ENCODE measurements around the gene SYT6.
A peak's percentile ranks its signal among the peaks of the same experiment; 100 is the strongest.

SYT6 gene

DNA sequence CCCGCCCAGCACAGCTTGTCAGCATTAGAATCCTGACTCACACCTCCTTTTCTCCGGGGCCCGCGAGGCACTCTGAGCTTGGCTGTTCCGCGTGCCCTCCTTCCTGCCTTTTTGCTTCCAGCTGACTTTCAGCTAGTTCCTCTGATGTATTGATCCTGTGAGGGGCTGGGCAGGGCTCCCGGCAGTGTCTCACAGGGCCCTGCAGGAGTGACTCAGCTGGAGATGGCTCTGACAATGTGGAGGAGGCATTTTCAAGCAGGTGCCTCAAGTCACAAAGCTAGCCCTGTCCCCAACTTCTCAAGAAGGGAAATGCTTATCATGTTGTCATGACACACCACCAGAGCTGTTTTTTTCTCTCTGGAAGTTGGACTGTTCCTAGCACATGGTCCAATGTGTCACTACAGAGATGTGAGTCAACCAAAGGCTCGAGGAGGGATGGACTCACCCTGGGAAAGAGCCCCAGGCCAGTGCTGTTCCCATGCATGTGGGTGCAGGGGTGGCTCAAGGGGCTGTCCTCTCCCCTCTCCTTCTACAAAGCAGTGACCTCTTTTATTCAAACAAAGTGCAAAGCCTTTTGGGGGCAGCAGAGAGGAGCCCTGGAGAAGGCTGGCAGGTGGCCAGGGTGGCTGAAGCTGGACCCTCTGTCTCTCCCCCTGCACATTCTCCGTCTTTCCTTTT, 30.6 kb downstream of the SYT6 start:
- Mint-ChIP-seq H3K27ac (peak overlapping the region in 1 of 2 donors; percentile 4), H3K4me3 (no peak overlapping the region), H3K4me1 (ENCODE audit: low read depth in 2 of 2) (peaks cover 2 to 7% of the 10 kb centered on the region in 2 donors), H3K27me3 (peaks cover 0 to 11% of the 10 kb centered on the region in 2 donors), H3K36me3 (ENCODE audit: insufficient read depth) (peaks cover 3% of the 10 kb centered on the region), H3K9me3 (no peaks in the 10 kb centered on the region)
- no peak for ATAC-seq (replicated peaks)
- no peak for DNase-seq

DNA sequence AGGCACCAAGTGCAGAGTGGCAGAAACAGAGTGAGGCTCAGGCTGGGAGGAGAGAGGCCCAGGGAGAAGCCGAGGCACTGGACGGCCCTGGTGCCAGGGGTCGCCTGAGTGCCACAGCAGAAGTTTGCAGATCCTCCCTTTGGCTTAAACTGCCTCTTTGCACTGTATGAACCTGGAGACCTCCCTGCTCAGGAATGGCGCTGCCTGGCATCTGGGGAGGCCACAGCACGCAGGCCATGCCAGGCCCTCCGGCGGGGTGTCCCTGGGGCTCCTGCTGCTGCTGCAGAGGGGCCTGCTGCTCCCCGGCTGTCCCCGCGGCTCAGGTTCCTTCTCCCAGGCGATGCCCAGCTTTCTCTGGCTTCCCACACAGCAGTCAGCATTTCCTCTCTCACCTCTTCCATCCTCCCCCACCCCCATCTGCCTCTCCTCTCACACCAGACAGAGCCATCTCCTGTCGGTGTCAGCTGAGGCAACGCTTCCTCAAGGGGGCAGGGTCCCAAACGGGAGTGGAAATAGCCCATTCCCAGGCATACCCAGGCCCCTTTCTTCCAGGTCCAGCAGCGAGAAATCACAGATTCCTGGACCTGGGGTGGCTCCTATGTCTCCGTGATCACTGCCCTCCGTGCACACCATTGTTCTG, 35.2 kb downstream of the SYT6 start:
- ATAC-seq (replicated peaks) (no peak), DNase-seq (no peak)
- Mint-ChIP-seq H3K27me3 (peaks cover 0 to 11% of the 10 kb centered on the region in 2 donors), H3K4me1 (ENCODE audit: low read depth in 2 of 2) (peaks cover 6 to 8% of the 10 kb centered on the region in 2 donors), H3K36me3 (ENCODE audit: insufficient read depth) (no peaks in the 10 kb centered on the region), H3K4me3 (no peak overlapping the region), H3K27ac (no peak overlapping the region), H3K9me3 (no peaks in the 10 kb centered on the region)

DNA sequence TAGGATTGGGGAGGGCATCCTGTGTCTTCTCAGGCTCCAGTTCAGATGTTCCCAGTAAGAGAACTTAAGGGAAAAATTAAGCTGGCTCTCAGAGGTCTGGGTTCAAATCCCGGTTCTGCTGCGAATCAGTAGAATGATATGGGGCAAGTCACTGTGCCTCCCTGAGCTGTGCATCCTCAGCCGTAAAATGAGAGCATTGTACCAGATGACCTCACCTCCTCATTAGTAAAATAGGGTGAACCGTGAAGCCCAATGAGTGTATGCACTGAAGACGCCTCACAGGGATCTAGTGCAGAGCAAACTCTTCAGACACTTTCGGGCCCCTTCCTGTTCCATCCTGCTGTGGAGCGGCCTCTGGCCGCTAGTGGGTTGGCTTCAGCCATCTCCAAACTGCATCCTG, 36.0 kb downstream of the SYT6 start:
- DNase-seq (no peak), ATAC-seq (replicated peaks) (no peak)
- Mint-ChIP-seq H3K36me3 (ENCODE audit: insufficient read depth) (no peaks in the 10 kb centered on the region), H3K27ac (no peak overlapping the region), H3K9me3 (no peaks in the 10 kb centered on the region), H3K4me1 (ENCODE audit: low read depth in 2 of 2) (peaks cover 12% of the 10 kb centered on the region in 2 donors), H3K27me3 (peaks cover 0 to 11% of the 10 kb centered on the region in 2 donors), H3K4me3 (no peak overlapping the region)

DNA sequence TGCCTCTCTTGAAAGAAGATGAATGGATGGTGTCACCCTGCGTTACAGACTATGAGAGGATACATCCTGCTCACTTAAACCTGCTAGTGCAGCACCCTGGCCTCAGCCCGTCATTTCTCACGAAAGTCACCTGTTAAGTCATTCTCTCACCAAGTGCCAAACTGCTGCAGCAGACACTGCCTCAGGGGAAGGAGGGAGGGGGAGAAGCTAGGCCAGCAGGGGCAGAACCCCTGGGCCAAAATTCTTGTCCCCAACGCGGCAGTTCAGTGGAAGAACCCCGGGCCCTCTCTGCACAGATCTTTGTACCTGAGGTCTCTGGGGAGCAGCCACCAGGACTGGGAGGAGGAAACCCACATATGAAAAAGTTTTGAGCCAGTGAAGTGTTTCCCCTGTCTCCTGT, 37.6 kb downstream of the SYT6 start:
- Mint-ChIP-seq H3K36me3 (ENCODE audit: insufficient read depth) (peaks cover 3% of the 10 kb centered on the region), H3K4me1 (ENCODE audit: low read depth in 2 of 2) (peaks cover 12 to 15% of the 10 kb centered on the region in 2 donors)

DNA sequence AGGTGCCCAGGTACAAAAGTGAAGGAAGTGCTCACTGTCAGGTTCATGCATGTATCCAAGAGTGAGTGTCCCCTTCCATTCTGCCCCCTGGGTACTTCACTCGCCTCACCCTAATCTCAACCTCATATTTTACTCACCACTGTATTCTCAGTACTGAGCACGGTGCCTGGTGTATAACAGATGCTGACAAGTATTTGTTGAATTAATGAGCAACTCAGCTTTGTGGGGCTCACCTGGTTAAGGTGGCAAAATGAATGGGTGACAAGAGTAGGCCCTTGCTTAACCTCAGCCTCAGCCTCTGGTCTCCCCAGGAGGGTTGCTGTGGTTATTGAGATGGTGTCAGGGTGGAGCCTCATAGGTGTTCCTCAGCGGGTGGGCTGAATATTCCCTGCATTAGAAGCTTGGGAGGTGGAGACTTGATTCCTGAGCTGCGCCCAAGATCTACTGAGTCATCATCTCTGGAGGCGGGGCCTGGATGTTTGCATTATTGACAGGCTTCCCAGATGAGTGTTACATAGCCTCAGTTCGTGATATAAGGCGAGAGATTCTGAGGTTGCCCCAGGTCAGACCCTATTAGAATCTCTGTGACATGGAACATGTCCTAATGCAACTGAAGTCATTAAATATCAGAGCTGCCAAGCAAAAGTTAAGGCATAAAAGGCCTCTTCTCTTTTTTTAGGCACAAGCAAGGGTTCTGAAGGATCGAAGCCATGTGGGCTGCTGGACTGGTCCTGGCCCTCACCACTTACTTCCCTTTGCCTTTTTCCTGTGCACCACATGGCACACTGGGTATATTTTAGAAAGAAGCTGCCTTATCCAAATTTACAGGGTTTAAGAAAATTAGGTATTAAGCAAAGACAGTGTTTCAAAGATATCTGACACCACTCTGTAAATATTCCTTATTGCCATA, 39.2 kb downstream of the SYT6 start:
- DNase-seq (no peak), ATAC-seq (replicated peaks) (no peak)
- H3K4me3 Mint-ChIP-seq, result no peak overlapping the region
- peak overlapping the region; percentile 64 to 74 for H3K27ac Mint-ChIP-seq
- H3K36me3 Mint-ChIP-seq (ENCODE audit: insufficient read depth), result peaks cover 3% of the 10 kb centered on the region
- H3K9me3 Mint-ChIP-seq, result no peaks in the 10 kb centered on the region
- H3K27me3 Mint-ChIP-seq, result peaks cover 0 to 11% of the 10 kb centered on the region in 2 donors
- peaks cover 12 to 15% of the 10 kb centered on the region in 2 donors for H3K4me1 Mint-ChIP-seq (ENCODE audit: low read depth in 2 of 2)

More for the DNA sequence above, 37.6 kb downstream of the SYT6 start:
- Mint-ChIP-seq H3K27ac (peak overlapping the region in 1 of 2 donors; percentile 41), H3K4me3 (no peak overlapping the region), H3K9me3 (no peaks in the 10 kb centered on the region), H3K27me3 (peaks cover 0 to 11% of the 10 kb centered on the region in 2 donors)
- DNase-seq, result no peak
- ATAC-seq (replicated peaks), result no peak

DNA sequence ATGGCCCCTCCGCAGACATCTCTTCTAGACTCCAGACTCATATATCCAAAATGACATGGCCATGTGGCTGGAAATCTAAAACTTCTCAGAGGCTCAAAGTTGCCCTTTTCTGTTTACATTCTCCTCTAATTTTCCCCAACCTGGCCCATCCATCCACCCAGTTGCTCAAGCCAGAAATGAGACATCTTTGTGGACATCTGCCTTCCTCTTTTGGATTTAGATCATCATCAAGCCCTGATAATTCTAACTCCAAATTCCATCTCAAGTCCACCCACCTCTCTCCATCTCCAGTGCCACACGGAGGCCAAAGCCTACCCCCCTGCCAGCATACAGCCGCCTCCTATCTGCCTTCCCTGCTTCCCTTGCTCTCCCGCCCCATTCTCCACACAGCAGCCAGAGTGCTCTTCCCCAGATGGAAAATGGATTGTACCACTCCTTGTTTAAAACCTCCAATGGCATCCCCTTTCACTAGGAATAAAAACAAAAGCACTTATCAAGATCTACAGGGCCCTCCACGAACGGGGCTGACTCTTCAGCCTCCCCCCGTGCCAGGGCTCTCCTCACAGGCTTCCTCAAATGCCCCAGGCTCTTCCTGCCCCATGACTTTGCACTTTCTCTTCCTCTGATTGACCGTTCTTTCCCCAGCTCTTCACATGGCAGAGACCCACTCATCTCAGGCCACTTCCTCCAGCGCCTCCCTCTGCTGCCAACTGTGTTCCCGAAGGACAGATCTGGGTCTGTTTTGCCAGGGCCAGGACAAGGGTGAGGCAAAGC, 40.1 kb downstream of the SYT6 start:
- no peak for DNase-seq
- H3K4me3 Mint-ChIP-seq, result no peak overlapping the region
- peaks cover 3% of the 10 kb centered on the region for H3K36me3 Mint-ChIP-seq (ENCODE audit: insufficient read depth)
- H3K27me3 Mint-ChIP-seq, result peaks cover 0 to 3% of the 10 kb centered on the region in 2 donors
- H3K27ac Mint-ChIP-seq, result peak overlapping the region; percentile 64 to 74
- H3K9me3 Mint-ChIP-seq, result no peaks in the 10 kb centered on the region
- no peak for ATAC-seq (replicated peaks)
- peaks cover 12 to 15% of the 10 kb centered on the region in 2 donors for H3K4me1 Mint-ChIP-seq (ENCODE audit: low read depth in 2 of 2)

DNA sequence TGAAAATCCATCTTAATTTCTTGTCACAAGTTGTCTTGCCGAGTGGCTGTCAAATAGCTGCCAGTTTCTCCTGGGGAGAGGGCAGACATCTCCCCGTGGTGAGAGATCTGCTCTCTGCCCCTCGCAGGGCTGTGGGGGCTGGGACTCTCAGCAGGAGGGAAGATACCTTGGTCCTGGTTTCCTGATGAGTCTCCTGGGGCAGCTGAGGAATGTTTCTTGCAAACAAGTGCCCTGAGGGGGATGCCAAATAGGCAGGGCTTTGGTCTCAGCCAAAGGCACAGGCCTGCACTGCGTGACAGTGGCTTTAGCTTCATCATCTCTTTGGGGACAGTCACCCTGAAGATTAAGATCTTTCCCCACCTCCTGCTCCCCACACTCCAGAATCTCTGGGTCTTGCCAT, 40.9 kb downstream of the SYT6 start:
- DNase-seq (no peak), ATAC-seq (replicated peaks) (no peak)
- Mint-ChIP-seq H3K27me3 (no peaks in the 10 kb centered on the region), H3K4me3 (no peak overlapping the region), H3K9me3 (no peaks in the 10 kb centered on the region), H3K36me3 (ENCODE audit: insufficient read depth) (peaks cover 3% of the 10 kb centered on the region), H3K27ac (peak overlapping the region in 1 of 2 donors; percentile 7), H3K4me1 (ENCODE audit: low read depth in 2 of 2) (peaks cover 12 to 15% of the 10 kb centered on the region in 2 donors)

DNA sequence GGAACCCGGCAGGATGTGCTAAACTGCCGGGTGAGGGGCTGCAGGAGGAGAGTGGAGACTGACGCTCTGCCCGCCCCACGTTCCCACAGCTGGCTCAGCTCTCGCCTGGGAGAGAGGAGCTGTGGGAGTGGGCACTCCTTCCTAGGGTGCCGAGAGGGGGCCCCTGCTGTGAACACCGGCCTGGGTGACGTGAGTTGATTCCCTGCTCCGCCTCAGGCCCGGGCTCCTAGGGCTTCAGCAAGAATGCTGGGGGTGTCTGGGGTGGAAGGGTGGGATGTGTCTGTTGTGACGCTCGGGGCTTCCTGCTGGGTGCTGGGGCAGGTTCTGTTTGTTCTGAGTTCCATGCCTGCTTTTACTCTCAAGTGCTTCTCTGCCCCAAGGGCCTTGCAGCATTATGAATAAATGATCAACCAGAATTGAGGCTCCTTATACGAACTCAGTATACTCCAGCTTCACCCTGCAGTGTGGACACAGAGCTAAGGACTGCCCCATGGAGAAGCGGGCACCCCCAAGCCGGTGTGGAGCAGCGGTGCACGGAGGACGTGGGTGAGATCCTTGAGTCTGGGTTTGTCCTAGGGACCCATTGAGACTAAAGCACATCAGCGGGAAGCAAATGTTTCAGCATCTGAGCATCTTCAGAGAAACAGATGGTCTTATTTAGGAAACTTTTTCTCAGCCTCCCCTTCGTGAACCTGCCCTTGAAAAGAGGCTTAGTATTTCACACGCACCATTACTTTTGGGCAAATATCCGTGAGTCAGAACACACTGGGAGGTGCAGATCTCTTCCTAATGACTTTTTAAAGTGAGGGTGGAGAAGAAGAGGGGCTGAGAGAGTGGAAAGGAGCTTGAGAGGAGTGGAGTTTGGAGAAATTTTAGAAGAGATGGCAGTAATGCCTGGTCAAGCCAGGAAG, 41.7 kb downstream of the SYT6 start:
- H3K9me3 Mint-ChIP-seq, result no peaks in the 10 kb centered on the region
- H3K36me3 Mint-ChIP-seq (ENCODE audit: insufficient read depth), result peaks cover 3% of the 10 kb centered on the region
- ATAC-seq (replicated peaks) (no peak), DNase-seq (no peak)
- H3K4me3 Mint-ChIP-seq, result no peak overlapping the region
- peaks cover 12 to 15% of the 10 kb centered on the region in 2 donors for H3K4me1 Mint-ChIP-seq (ENCODE audit: low read depth in 2 of 2)
- peak overlapping the region in 1 of 2 donors; percentile 7 for H3K27ac Mint-ChIP-seq
- no peaks in the 10 kb centered on the region for H3K27me3 Mint-ChIP-seq

DNA sequence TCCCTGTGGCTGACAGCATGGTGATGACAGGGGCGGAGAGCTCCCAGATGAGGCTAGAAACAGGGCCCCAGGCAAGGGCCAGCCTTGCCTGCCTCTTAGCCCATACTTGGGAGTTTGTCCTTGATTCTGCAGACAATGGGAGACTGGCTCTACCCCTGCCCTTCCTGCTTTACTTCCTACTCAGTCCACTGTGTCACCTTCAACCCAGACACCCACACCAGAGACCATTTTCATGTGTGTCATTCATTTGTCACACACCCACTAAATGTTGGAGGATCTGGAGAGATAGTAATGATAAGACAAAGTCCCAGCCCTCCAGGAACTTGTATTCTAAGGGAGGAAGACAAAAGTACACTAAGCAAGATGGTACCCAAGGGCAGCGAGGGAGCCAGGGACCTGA, 43.7 kb downstream of the SYT6 start:
- Mint-ChIP-seq H3K4me1 (ENCODE audit: low read depth in 2 of 2) (peaks cover 14 to 15% of the 10 kb centered on the region in 2 donors), H3K36me3 (ENCODE audit: insufficient read depth) (peaks cover 3% of the 10 kb centered on the region), H3K9me3 (no peaks in the 10 kb centered on the region), H3K27ac (peak overlapping the region; percentile 12 to 22), H3K4me3 (no peak overlapping the region), H3K27me3 (peaks cover 0 to 18% of the 10 kb centered on the region in 2 donors)
- DNase-seq, result no peak
- ATAC-seq (replicated peaks), result no peak

DNA sequence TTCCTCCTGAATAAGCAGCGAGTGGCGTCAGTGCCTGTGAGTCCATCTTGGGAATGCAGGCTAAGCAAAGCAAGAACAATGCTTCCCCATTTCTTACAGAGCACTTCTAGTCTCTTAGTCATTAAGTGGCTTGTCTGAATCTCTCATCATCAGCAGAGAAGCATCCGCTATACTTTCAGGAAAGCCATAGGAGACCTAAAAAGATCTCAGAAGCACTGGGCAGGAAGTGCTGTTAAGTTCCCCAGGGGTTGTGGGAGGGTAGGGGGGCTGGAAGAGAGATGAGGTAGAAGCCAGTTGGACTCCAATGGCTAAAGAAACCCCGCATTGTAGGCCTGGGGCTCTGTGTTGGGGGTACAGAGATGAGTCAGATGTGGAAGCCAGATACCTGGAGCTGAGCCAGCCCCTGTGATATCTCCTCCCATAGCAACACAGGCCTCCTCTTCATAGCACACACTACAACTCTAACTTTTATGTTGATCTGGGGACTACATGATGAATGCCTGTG, 44.9 kb downstream of the SYT6 start:
- Mint-ChIP-seq H3K9me3 (no peaks in the 10 kb centered on the region), H3K27ac (no peak overlapping the region), H3K36me3 (ENCODE audit: insufficient read depth) (peaks cover 3% of the 10 kb centered on the region), H3K4me1 (ENCODE audit: low read depth in 2 of 2) (peaks cover 17 to 19% of the 10 kb centered on the region in 2 donors), H3K4me3 (no peak overlapping the region), H3K27me3 (peaks cover 0 to 26% of the 10 kb centered on the region in 2 donors)
- ATAC-seq (replicated peaks), result no peak
- no peak for DNase-seq

DNA sequence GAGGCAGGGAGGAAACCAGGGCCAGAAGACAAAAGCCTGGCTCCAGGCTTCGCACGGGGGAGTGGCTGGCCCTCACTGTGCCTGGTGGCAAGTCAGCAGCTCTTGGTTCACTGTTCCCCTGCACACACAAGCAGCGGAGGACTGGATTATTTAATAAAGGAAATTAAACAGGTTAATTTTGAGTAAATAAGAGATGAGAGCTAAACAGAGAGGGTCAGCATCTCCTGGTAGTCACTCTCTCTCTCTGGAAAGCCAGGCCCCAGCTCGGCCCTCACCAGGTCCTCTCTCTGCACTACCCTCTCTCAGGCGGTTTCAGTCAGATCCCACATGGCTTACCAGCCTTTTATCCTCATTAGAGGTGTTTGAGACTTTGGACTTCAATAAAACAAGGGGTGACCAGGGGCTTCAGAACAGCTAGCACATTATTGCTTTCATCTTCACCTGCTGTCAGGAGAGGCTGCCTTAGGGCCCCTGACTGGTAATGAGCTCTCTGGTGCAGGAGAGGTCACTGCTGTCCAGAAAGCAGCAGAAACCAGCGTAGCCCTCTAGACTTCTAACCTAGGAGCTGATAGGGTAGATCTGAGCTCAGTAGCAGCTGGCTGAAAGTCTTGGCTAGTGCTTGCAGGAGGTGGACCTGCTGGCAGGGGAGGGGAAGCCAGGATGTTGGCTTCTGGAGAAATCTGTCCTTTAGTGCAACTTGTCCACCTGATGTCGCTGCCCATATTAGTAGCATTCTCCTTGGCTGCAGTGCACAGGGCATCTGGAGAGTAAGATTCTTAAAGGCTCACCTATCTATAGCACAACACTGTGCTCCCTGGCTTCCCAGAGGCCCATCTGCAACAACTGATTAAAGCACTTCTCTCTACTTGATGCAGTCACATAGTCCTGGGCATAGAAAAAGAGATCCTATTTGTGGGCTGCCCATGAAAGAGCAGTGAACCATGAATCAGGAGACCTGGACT, 45.9 kb downstream of the SYT6 start:
- no peak for ATAC-seq (replicated peaks)
- Mint-ChIP-seq H3K4me1 (ENCODE audit: low read depth in 2 of 2) (peaks cover 10 to 11% of the 10 kb centered on the region in 2 donors), H3K36me3 (ENCODE audit: insufficient read depth) (peaks cover 3% of the 10 kb centered on the region), H3K9me3 (no peaks in the 10 kb centered on the region), H3K4me3 (no peak overlapping the region), H3K27ac (no peak overlapping the region), H3K27me3 (peaks cover 0 to 34% of the 10 kb centered on the region in 2 donors)
- DNase-seq, result no peak

All from effector memory CD8-positive, alpha-beta T cell (primary cell).